Measurements from ENCODE around the gene SLC6A6. TPM values are rescaled to one million over a fixed set of nuclear protein-coding genes. Genes with fewer than 3 reads are reported as not detected.

SLC6A6 gene
- total and polyA plus RNA-seq, 2 donors from 2014 or later, result 7.1 to 64.0 TPM

- Histone ChIP-seq H3K9me3 (ENCODE audit: control insufficient read depth in 2 of 3, insufficient read depth in 1 of 3, low read length in 3 of 3) (no peaks in the 10 kb centered on the region), H3K27ac (ENCODE audit: low read depth in 2 of 2, low read length in 2 of 2) (no peak overlapping the region), H3K36me3 (ENCODE audit: control insufficient read depth in 2 of 3, insufficient read depth in 3 of 3, low read length in 3 of 3) (no peaks in the 10 kb centered on the region), H3K9ac (ENCODE audit: low read length in 3 of 3) (no peak overlapping the region), H3K4me1 (ENCODE audit: control insufficient read depth in 2 of 3, insufficient read depth in 2 of 3, low read depth in 1 of 3, low read length in 3 of 3) (no peaks in the 10 kb centered on the region), H3K27me3 (ENCODE audit: control insufficient read depth, insufficient read depth, low read length) (no peaks in the 10 kb centered on the region), H3K4me3 (ENCODE audit: low read length in 3 of 3) (no peak overlapping the region)
- FAIRE-seq (no peak), DNase-seq (peak in 1 of 5 donors; percentile 56)
- intact Hi-C loops (cut with DNase I), result no loop called here
- TF ChIP-seq CTCF (IDR thresholded peaks at IDR 0.05; ENCODE audit: borderline replicate concordance, extremely low read depth, insufficient read depth), result no peak
These were observed 92.5 kb downstream of the SLC6A6 start for GRCh38 chr3:14494973-14495300.

- intact Hi-C loops (cut with DNase I), result no loop called here
- Histone ChIP-seq H3K36me3 (ENCODE audit: control insufficient read depth in 2 of 3, insufficient read depth in 3 of 3, low read length in 3 of 3) (no peaks in the 10 kb centered on the region), H3K27ac (ENCODE audit: low read depth in 2 of 2, low read length in 2 of 2) (no peak overlapping the region), H3K9me3 (ENCODE audit: control insufficient read depth in 2 of 3, insufficient read depth in 1 of 3, low read length in 3 of 3) (no peaks in the 10 kb centered on the region), H3K4me3 (ENCODE audit: low read length in 3 of 3) (no peak overlapping the region), H3K4me1 (ENCODE audit: control insufficient read depth in 2 of 3, insufficient read depth in 2 of 3, low read depth in 1 of 3, low read length in 3 of 3) (no peaks in the 10 kb centered on the region), H3K9ac (ENCODE audit: low read length in 3 of 3) (no peak overlapping the region), H3K27me3 (ENCODE audit: control insufficient read depth, insufficient read depth, low read length) (no peaks in the 10 kb centered on the region)
- TF ChIP-seq CTCF (IDR thresholded peaks at IDR 0.05; ENCODE audit: borderline replicate concordance, extremely low read depth, insufficient read depth), result no peak
- no peak for FAIRE-seq
- DNase-seq, result peak in 1 of 5 donors; percentile 43
These were observed 93.9 kb downstream of the SLC6A6 start for GRCh38 chr3:14496351-14496750.

- Histone ChIP-seq H3K27ac (ENCODE audit: low read depth in 2 of 2, low read length in 2 of 2) (no peak overlapping the region), H3K9ac (ENCODE audit: low read length in 3 of 3) (no peak overlapping the region), H3K4me3 (ENCODE audit: low read length in 3 of 3) (no peak overlapping the region), H3K27me3 (ENCODE audit: control insufficient read depth, insufficient read depth, low read length) (no peaks in the 10 kb centered on the region), H3K9me3 (ENCODE audit: control insufficient read depth in 2 of 3, insufficient read depth in 1 of 3, low read length in 3 of 3) (no peaks in the 10 kb centered on the region), H3K36me3 (ENCODE audit: control insufficient read depth in 2 of 3, insufficient read depth in 3 of 3, low read length in 3 of 3) (no peaks in the 10 kb centered on the region), H3K4me1 (ENCODE audit: control insufficient read depth in 2 of 3, insufficient read depth in 2 of 3, low read depth in 1 of 3, low read length in 3 of 3) (no peaks in the 10 kb centered on the region)
- DNase-seq (peak in 1 of 5 donors; percentile 41), FAIRE-seq (no peak)
- TF ChIP-seq CTCF (IDR thresholded peaks at IDR 0.05; ENCODE audit: borderline replicate concordance, extremely low read depth, insufficient read depth), result no peak
- intact Hi-C loops (cut with DNase I), result no loop called here
These were observed 94.9 kb downstream of the SLC6A6 start for GRCh38 chr3:14497321-14497720.

GRCh38 chr3:14502472-14502871 lies 100.1 kb downstream of the SLC6A6 start:
- Histone ChIP-seq H3K4me3 (ENCODE audit: low read length in 3 of 3) (no peak overlapping the region), H3K9ac (ENCODE audit: low read length in 3 of 3) (no peak overlapping the region), H3K27me3 (ENCODE audit: control insufficient read depth, insufficient read depth, low read length) (no peaks in the 10 kb centered on the region), H3K36me3 (ENCODE audit: control insufficient read depth in 2 of 3, insufficient read depth in 3 of 3, low read length in 3 of 3) (no peaks in the 10 kb centered on the region), H3K27ac (ENCODE audit: low read depth in 2 of 2, low read length in 2 of 2) (no peak overlapping the region), H3K4me1 (ENCODE audit: control insufficient read depth in 2 of 3, insufficient read depth in 2 of 3, low read depth in 1 of 3, low read length in 3 of 3) (no peaks in the 10 kb centered on the region), H3K9me3 (ENCODE audit: control insufficient read depth in 2 of 3, insufficient read depth in 1 of 3, low read length in 3 of 3) (peaks cover 2 to 6% (median 2%) of the 10 kb centered on the region in 3 donors)
- FAIRE-seq (no peak), DNase-seq (no peak)
- TF ChIP-seq CTCF (IDR thresholded peaks at IDR 0.05; ENCODE audit: borderline replicate concordance, extremely low read depth, insufficient read depth), result no peak
- intact Hi-C loops (cut with DNase I), result no loop called here

Data from kidney (tissue), 14 donors.